ENCODE data around the gene SRPX. TPM values are rescaled to one million over a fixed set of nuclear protein-coding genes. Genes with fewer than 3 reads are reported as not detected.

The SRPX gene
- total RNA-seq, 1 donor from 2014 or later: 43.2 TPM

Other genes with a start within 250 kb of the SRPX start
- 0.16 and 0.26 TPM in 2 replicates for gene SYTL5, start 214.3 kb downstream of the SRPX start, total RNA-seq
- 6.7 and 8.8 TPM in 2 replicates for gene RPGR, start 106.6 kb upstream of the SRPX start, total RNA-seq
- not detected in 2 replicates for gene OTC, start 131.7 kb upstream of the SRPX start, total RNA-seq

Data from myocyte (in vitro differentiated cells).